Measurements from ENCODE around the gene SLC39A3. TPM values are rescaled to one million over a fixed set of nuclear protein-coding genes. Genes with fewer than 3 reads are reported as not detected.

Gene SLC39A3
- total RNA-seq, 1 experiment from 2014 or later = 39.1 TPM

- H3K9me2 ChIP-seq (ENCODE audit: insufficient read depth) = no peaks in the 10 kb centered on the region
- CTCF ChIA-PET = no interaction called here
Measured at GRCh38 chr19:2732157-2732725, 7.6 kb downstream of the SLC39A3 start.

GRCh38 chr19:2731181-2731995, 8.4 kb downstream of the SLC39A3 start:
- TF ChIP-seq ELF1 (IDR thresholded peaks at IDR 0.05; ENCODE audit: borderline replicate concordance, low read depth) (no peak), SIN3A (IDR thresholded peaks at IDR 0.05; ENCODE audit: low read depth) (no peak), TCF7L2 (IDR thresholded peaks at IDR 0.05; ENCODE audit: borderline replicate concordance, extremely low read depth, insufficient read depth, insufficient read length) (no peak)
- peaks cover 0 to under 1% of the 10 kb centered on the region in 2 experiments; a peak in 1 of 4 replicates for H3K9me3 ChIP-seq (ENCODE audit: control insufficient read depth in 1 of 2, insufficient read depth in 1 of 2, low read depth in 1 of 2, low read length in 2 of 2)
- no peaks in the 10 kb centered on the region for H3K27me3 ChIP-seq (ENCODE audit: insufficient read depth, low read length)
- H3K79me2 ChIP-seq (ENCODE audit: insufficient read depth, low read length) = no peaks in the 10 kb centered on the region; the same call in 1 of the 2 replicates
- H3K9me2 ChIP-seq (ENCODE audit: insufficient read depth) = no peaks in the 10 kb centered on the region
- POLR2A ChIA-PET = no interaction called here
- H4K20me1 ChIP-seq (ENCODE audit: insufficient read depth) = no peaks in the 10 kb centered on the region
- DNase-seq (ENCODE audit: low read depth, low spot score) (no peak), ATAC-seq (no peak)
- no peak overlapping the region for H3K4me2 ChIP-seq (ENCODE audit: low read length)
- H3K4me3 ChIP-seq (replicated peaks in 1 of 2; ENCODE audit: low read depth in 1 of 2, low read length in 2 of 2) = no peak overlapping the region
- H3K4me1 ChIP-seq (ENCODE audit: control insufficient read depth in 1 of 2, insufficient read depth in 2 of 2, low read length in 2 of 2) = no peaks in the 10 kb centered on the region
- no peak overlapping the region for H3K9ac ChIP-seq (ENCODE audit: low read length)
- no peak overlapping the region for H3K27ac ChIP-seq (ENCODE audit: low read depth, low read length)
- RAD21 ChIA-PET (ENCODE audit: low non-redundant PET in 1 of 2, low total read pairs in 2 of 2, uncharacterized antibody in 2 of 2, unreplicated experiment in 2 of 2) = no interaction called here
- BruUV-seq (replicated peaks) = no TSS peak
- H3K36me3 ChIP-seq (ENCODE audit: control insufficient read depth in 1 of 2, insufficient read depth in 2 of 2, low read length in 2 of 2) = peaks cover under 1 to 10% of the 10 kb centered on the region in 2 experiments; a peak in 3 of 4 replicates
- intact Hi-C loops (cut with micrococcal nuclease) = no loop called here
- no peak overlapping the region for H2AFZ ChIP-seq (ENCODE audit: low read depth, low read length, poor library complexity, severe bottlenecking)
- CTCF ChIA-PET = no interaction called here

More at GRCh38 chr19:2732157-2732725, 7.6 kb downstream of the SLC39A3 start:
- POLR2A ChIA-PET = no interaction called here
- no peaks in the 10 kb centered on the region for H3K27me3 ChIP-seq (ENCODE audit: insufficient read depth, low read length)
- no peaks in the 10 kb centered on the region for H4K20me1 ChIP-seq (ENCODE audit: insufficient read depth)
- H3K4me3 ChIP-seq (replicated peaks in 1 of 2; ENCODE audit: low read depth in 1 of 2, low read length in 2 of 2) = no peak overlapping the region
- H3K36me3 ChIP-seq (ENCODE audit: control insufficient read depth in 1 of 2, insufficient read depth in 2 of 2, low read length in 2 of 2) = peaks cover 3 to 17% of the 10 kb centered on the region in 2 experiments
- intact Hi-C loops (cut with micrococcal nuclease) = no loop called here
- H3K4me2 ChIP-seq (ENCODE audit: low read length) = no peak overlapping the region
- no peak for TF ChIP-seq RAD21 (IDR thresholded peaks at IDR 0.05; ENCODE audit: low read depth)
- TF ChIP-seq EZH2 (IDR thresholded peaks at IDR 0.05) = no peak
- TF ChIP-seq MAX (IDR thresholded peaks at IDR 0.05) = no peak
- TF ChIP-seq JUND (IDR thresholded peaks at IDR 0.05) = no peak
- no peak for TF ChIP-seq TCF7L2 (IDR thresholded peaks at IDR 0.05; ENCODE audit: borderline replicate concordance, extremely low read depth, insufficient read depth, insufficient read length)
- TF ChIP-seq CEBPB (IDR thresholded peaks at IDR 0.05; ENCODE audit: low read depth) = no peak
- TF ChIP-seq POLR2AphosphoS5 (IDR thresholded peaks at IDR 0.05; ENCODE audit: low read depth, low read length) = no peak
- peaks cover 8% of the 10 kb centered on the region; the same call in 1 of the 2 replicates for H3K79me2 ChIP-seq (ENCODE audit: insufficient read depth, low read length)
- RAD21 ChIA-PET (ENCODE audit: low non-redundant PET in 1 of 2, low total read pairs in 2 of 2, uncharacterized antibody in 2 of 2, unreplicated experiment in 2 of 2) = no interaction called here
- no peak overlapping the region for H3K27ac ChIP-seq (ENCODE audit: low read depth, low read length)
- no peak overlapping the region for H2AFZ ChIP-seq (ENCODE audit: low read depth, low read length, poor library complexity, severe bottlenecking)
- no peaks in the 10 kb centered on the region for H3K4me1 ChIP-seq (ENCODE audit: control insufficient read depth in 1 of 2, insufficient read depth in 2 of 2, low read length in 2 of 2)
- peaks cover 0 to 6% of the 10 kb centered on the region in 2 experiments; a peak in 1 of 4 replicates for H3K9me3 ChIP-seq (ENCODE audit: control insufficient read depth in 1 of 2, insufficient read depth in 1 of 2, low read depth in 1 of 2, low read length in 2 of 2)
- ATAC-seq = no peak
- no peak for DNase-seq (ENCODE audit: low read depth, low spot score)
- BruUV-seq (replicated peaks) = no TSS peak
- no peak overlapping the region for H3K9ac ChIP-seq (ENCODE audit: low read length)

All from HCT116 (cell line).